GM12891 (cell line): ENCODE measurements around the gene PCSK6.
"Not testable (repeated sequence)": the region's sequence is repeated elsewhere in the genome, so short reads cannot be mapped to it uniquely, and the experiment has no call there.

Source experiments
- DNase-seq: peaks from one replicate; pipeline ENCODE4 v3.0.0; 2011; ENCODE audit warnings: low spot score; ENCODE audit not compliant: insufficient read length
- FAIRE-seq: peaks from 2 replicates; lab custom pipeline; 2011; peaks lifted over from hg19 to GRCh38; lab: Jason Lieb, UNC
- PAX5 ChIP-seq: IDR thresholded peaks from 2 replicates; pipeline ENCODE4 v1.6.1; 2011; ENCODE audit warnings: low read length, moderate library complexity, mild to moderate bottlenecking; ENCODE audit not compliant: insufficient read depth, severe bottlenecking
- POLR2A ChIP-seq: IDR thresholded peaks from 2 replicates; pipeline ENCODE4 v1.6.1; 2011; ENCODE audit warnings: low read depth, low read length, control low read depth
- POLR2AphosphoS5 ChIP-seq: IDR thresholded peaks from 2 replicates; pipeline ENCODE4 v1.6.1; 2011; ENCODE audit warnings: low read depth, low read length, control low read depth
- POU2F2 ChIP-seq: IDR thresholded peaks from 2 replicates; pipeline ENCODE4 v1.6.1; 2011; ENCODE audit warnings: low read depth, mild to moderate bottlenecking, control low read depth, low read length, moderate library complexity
- SPI1 ChIP-seq: IDR thresholded peaks from 2 replicates; pipeline ENCODE4 v1.6.1; 2011; ENCODE audit warnings: low read depth, low read length, control low read depth
- TAF1 ChIP-seq: IDR thresholded peaks from 2 replicates; pipeline ENCODE4 v1.6.1; 2011; ENCODE audit warnings: low read depth, low read length, control low read depth

PCSK6 gene

GRCh38 chr15:101296418-101297405 is 192.8 kb downstream of the PCSK6 start:
- TF ChIP-seq SPI1 (no peak), POLR2A (no peak), POLR2AphosphoS5 (no peak), TAF1 (no peak), POU2F2 (no peak)
- DNase-seq (no peak), FAIRE-seq (no peak)

GRCh38 chr15:101295607-101296161 is 193.8 kb downstream of the PCSK6 start:
- TF ChIP-seq POU2F2 (no peak; the same call in 1 of the 2 replicates), SPI1 (no peak), POLR2A (no peak), POLR2AphosphoS5 (no peak), PAX5 (no peak), TAF1 (no peak)
- FAIRE-seq = no peak
- no peak for DNase-seq

GRCh38 chr15:101294731-101295606 is 194.5 kb downstream of the PCSK6 start, which contains the start of gene SNRPA1:
SNRPA1 (minus strand) TSS chr15:101295248; CDS start chr15:101295178, 70 bp downstream.
- FAIRE-seq (peak; percentile 94), DNase-seq (peak; percentile 91)
- TF ChIP-seq TAF1 = peak; percentile 79
- TF ChIP-seq POLR2AphosphoS5 = peak; percentile 91
- peak; percentile 85 for TF ChIP-seq POLR2A
- no peak for TF ChIP-seq PAX5

GRCh38 chr15:101293122-101293521 is 196.4 kb downstream of the PCSK6 start:
- DNase-seq (no peak), FAIRE-seq (no peak)
- no peak for TF ChIP-seq POLR2A
- TF ChIP-seq TAF1 = no peak
- peak; percentile 77 for TF ChIP-seq PAX5
- TF ChIP-seq SPI1 = no peak

- no peak for FAIRE-seq
- TF ChIP-seq TAF1 (no peak), SPI1 (no peak), POLR2AphosphoS5 (no peak), POU2F2 (no peak), POLR2A (no peak), PAX5 (no peak)
- no peak for DNase-seq
Measured at GRCh38 chr15:101288905-101289513, 200.5 kb downstream of the PCSK6 start.

- not testable (repeated sequence) for FAIRE-seq, DNase-seq
Measured at GRCh38 chr15:101287342-101287741, 202.2 kb downstream of the PCSK6 start.

GRCh38 chr15:101286471-101287114 is 202.9 kb downstream of the PCSK6 start:
- FAIRE-seq (no peak), DNase-seq (no peak)
- no peak for TF ChIP-seq PAX5
- no peak for TF ChIP-seq POU2F2
- TF ChIP-seq POLR2AphosphoS5 = no peak

DNA sequence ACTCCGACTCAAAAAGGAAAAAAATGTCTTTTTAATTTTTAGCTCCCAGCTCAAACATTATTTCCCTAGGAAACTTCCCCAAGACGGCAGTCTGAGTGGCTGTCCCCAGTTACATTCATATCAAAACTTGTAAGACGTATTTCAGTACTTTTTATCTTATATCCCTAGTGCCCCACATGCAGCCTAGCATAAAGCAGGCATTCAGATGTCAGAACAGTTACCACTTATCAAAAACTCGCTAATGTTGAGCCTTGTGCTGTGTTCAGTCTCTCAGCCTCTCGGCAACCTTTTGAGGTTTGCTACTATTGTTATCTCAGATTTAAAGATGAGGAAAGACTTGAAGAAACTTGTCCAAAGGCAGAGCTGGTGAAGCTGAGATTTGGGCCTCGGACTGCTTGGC is 205.6 kb downstream of the PCSK6 start:
- DNase-seq = no peak
- no peak for FAIRE-seq
- TF ChIP-seq POLR2A = no peak
- TF ChIP-seq POLR2AphosphoS5 = no peak
- TF ChIP-seq PAX5 = no peak
- TF ChIP-seq SPI1 = no peak
- TF ChIP-seq TAF1 = no peak
